Subcutaneous abdominal adipose tissue (tissue), 5 donors: ENCODE measurements around the gene BANF2.
"Not testable (repeated sequence)": the region's sequence is repeated elsewhere in the genome, so short reads cannot be mapped to it uniquely, and the experiment has no call there.

ENCODE experiments used
- H3K27ac ChIP-seq: one replicate; pipeline ENCODE4 v1.7.0; 2013; ENCODE audit warnings: low read depth, mild to moderate bottlenecking, inconsistent platforms, low read length, moderate library complexity
- H3K27me3 ChIP-seq, 5 donors: one replicate each; pipeline ENCODE4 v1.7.0; 2013; ENCODE audit warnings: low read length in 5 of 5, inconsistent platforms in 1 of 5; ENCODE audit not compliant: control insufficient read depth in 5 of 5, insufficient read depth in 4 of 5
- H3K36me3 ChIP-seq, 5 donors: one replicate each; pipeline ENCODE4 v1.7.0; 2013; ENCODE audit warnings: low read length in 5 of 5; ENCODE audit not compliant: control insufficient read depth in 5 of 5, insufficient read depth in 5 of 5
- H3K4me1 ChIP-seq, 5 donors: one replicate each; pipeline ENCODE4 v1.7.0; 2013; ENCODE audit warnings: low read length in 5 of 5, mild to moderate bottlenecking in 3 of 5, moderate library complexity in 1 of 5; ENCODE audit not compliant: control insufficient read depth in 5 of 5, insufficient read depth in 5 of 5
- H3K4me3 ChIP-seq, 5 donors: one replicate each; pipeline ENCODE4 v1.7.0; 2013; ENCODE audit warnings: low read length in 5 of 5, low read depth in 1 of 5
- H3K9ac ChIP-seq, 5 donors: one replicate each; pipeline ENCODE4 v1.7.0; 2013; ENCODE audit warnings: low read length in 5 of 5, mild to moderate bottlenecking in 4 of 5, moderate library complexity in 3 of 5
- H3K9me3 ChIP-seq, 5 donors: one replicate each; pipeline ENCODE4 v1.7.0; 2013; ENCODE audit warnings: low read length in 5 of 5; ENCODE audit not compliant: control insufficient read depth in 5 of 5
- donor health status: healthy.
- donor health status: healthy.
- donor health status: healthy.
- donor health status: healthy.
- donor health status: healthy.

The BANF2 gene

DNA sequence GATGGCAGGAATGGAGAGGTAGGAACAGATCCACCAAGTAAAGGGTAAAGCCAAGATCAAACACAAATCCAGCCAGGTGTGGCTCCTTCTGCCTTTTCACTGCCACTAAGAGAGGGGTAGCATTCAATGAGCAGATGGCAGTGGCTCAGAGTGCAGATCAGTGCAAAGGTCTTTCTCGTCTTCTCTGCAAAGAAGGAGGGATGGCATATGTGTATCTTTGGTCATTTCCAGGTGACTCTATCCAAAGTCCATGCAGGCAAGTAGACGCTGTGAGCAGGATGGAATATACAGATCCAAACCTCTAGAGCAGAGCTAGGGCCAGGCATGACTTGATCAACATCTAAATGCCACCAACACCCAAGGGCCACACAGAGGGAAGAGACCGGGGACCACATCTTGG lies 6.9 kb downstream of the BANF2 start:
- H3K4me3 ChIP-seq = no peak overlapping the region

DNA sequence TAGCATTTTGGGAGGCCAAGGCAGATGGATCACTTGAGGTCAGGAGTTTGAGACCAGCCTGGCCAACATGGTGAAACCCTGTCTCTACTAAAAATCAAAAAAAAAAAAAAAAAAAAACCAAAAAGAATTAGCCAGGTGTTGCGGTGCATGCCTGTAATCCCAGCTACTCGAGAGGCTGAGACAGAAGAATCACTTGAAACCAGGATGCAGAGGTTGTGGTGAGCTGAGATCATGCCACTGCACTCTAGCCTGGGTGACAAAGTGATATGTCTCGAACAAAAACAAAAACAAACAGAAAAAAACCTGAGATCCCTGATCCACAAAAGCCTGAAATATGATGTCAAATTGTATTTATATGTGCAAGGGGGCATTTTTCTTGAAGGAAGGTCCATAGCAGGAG lies 8.2 kb downstream of the BANF2 start:
- H3K27ac ChIP-seq, H3K27me3 ChIP-seq, H3K36me3 ChIP-seq, H3K4me3 ChIP-seq, H3K9ac ChIP-seq, H3K4me1 ChIP-seq, H3K9me3 ChIP-seq: not testable (repeated sequence)

More for the DNA sequence above, 6.9 kb downstream of the BANF2 start:
- H3K9me3 ChIP-seq = no peaks in the 10 kb centered on the region
- H3K9ac ChIP-seq = no peak overlapping the region
- peaks cover 0 to 3% (median 0%) of the 10 kb centered on the region in 5 donors for H3K27me3 ChIP-seq
- no peaks in the 10 kb centered on the region for H3K4me1 ChIP-seq
- no peaks in the 10 kb centered on the region for H3K36me3 ChIP-seq
- no peak overlapping the region for H3K27ac ChIP-seq

DNA sequence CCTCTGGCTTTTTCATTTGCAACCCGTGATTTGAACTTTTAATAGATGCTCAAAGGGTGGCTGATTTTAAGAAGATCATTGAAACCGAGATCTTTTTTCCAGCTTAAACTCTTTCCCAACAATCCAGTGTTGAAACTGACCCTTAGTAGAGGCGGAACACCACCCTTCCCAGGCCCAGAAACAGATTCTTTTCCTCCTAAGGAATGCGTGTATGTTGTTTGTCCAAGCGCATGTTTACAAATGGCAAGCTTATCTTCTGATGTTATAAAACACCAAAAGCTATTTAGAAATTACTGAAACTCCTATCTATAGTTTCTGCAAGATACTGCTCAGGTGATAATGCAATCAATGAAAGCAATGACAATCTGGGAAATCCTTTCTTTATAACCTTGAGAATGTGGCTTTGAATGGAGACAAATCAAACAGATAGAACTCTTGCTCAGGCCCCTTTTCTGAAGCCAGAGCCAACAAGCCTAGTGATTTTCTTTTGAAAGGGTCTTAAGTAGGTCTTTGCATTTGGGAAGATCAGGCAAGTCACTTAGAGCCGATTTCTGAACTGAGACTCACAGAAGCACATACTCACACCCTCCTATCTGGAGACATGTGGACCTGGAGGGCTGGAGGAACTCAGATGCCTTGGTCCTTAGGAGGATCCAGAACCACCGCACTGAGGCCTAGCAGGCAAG lies 9.1 kb downstream of the BANF2 start:
- Histone ChIP-seq H3K27ac (no peak overlapping the region), H3K4me3 (no peak overlapping the region), H3K36me3 (no peaks in the 10 kb centered on the region), H3K27me3 (peaks cover 0 to 3% (median 0%) of the 10 kb centered on the region in 5 donors), H3K9ac (no peak overlapping the region), H3K9me3 (no peaks in the 10 kb centered on the region), H3K4me1 (no peaks in the 10 kb centered on the region)

DNA sequence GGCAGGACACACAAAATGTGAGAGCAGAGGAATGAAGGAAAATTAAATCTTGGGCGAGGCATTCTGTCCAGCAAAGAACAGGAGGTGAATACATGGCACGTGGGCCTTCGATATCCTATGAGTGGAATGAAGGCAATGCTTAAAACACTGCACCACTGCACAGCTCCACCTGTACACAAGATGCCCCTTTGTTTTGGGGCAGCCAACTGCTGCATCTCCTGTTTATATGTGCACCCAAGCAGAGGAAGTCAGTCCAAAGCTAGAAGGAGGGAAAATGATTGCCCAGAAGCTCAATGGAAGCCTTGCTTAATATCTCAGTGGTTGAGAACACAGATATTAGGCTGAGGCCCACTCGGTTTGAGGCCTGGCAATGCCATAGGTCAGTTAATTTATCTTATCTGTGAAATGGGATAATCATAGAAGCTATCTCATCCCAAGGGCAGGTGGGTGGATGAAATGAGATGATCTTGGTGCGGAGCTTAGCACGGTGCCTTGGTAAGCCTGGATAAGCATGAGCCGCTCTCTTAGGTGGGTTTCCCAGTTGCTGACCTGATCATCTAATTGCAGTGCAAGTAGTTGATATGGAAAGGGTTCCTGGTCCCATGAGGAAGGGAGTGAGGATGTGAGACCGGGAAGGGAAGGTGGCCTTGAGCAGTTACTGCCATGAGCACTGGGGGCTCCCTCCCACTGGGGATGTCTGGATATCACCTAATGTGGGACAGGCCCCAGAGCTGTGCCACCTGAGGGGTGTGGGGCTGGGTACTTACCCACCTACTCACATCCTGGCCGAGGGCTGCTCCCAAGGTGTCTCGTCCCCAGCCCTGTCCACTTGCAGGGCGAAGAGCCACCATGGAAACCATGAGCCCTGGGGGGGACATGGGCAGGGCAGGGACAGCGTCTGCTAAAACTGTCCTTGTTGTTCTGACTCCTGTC lies 9.9 kb downstream of the BANF2 start:
- H3K9me3 ChIP-seq = no peaks in the 10 kb centered on the region
- H3K4me3 ChIP-seq = no peak overlapping the region
- no peaks in the 10 kb centered on the region for H3K36me3 ChIP-seq
- H3K27ac ChIP-seq = no peak overlapping the region
- peaks cover 0 to 3% (median 0%) of the 10 kb centered on the region in 5 donors for H3K27me3 ChIP-seq
- no peaks in the 10 kb centered on the region for H3K4me1 ChIP-seq
- no peak overlapping the region for H3K9ac ChIP-seq

DNA sequence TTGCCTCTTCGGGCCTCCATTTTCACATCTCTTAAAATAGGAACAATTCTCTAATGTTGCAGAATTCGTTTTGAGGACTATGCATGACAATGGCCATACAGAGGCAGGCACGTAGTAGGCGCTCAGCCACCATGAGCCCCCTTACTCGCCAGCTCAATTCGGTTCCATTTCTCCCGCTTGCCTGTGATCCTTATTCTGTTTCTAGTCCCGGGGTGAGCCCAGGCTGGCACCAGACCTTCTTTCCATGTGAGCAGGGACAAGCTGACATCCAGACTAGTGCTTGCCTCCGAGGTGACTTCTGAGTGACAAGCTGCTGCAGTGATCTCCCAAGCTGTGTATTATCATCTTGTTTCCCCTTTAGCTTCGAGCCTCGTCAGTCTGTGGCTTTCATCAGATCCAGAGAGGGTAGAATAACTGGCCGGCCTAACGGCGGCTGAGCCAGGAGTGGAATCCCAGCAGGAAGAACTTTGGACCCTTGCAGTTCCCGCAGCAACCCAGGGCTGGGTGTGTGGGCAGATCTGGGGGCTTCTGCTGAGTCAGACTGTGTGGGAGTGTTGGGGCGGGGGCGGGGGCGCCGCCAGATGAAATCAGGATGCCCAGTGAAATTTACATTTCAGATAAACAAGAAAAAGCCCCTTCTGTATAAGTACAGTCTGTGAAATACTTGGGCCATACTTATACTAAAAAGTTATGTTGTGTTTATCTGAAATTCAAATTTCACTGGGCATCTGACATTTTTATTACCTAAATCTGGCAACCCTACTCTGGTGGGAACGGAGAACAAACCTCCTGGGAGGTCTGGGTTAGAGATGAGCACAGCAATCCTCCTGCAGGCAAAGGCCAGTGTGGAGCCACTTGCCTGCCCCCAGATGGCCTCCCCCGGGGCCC lies 10.9 kb downstream of the BANF2 start:
- H3K4me3 ChIP-seq = no peak overlapping the region
- no peaks in the 10 kb centered on the region for H3K9me3 ChIP-seq
- peaks cover 0 to 3% (median 0%) of the 10 kb centered on the region in 5 donors for H3K27me3 ChIP-seq
- H3K9ac ChIP-seq = no peak overlapping the region
- H3K27ac ChIP-seq = no peak overlapping the region
- H3K36me3 ChIP-seq = no peaks in the 10 kb centered on the region
- H3K4me1 ChIP-seq = no peaks in the 10 kb centered on the region

DNA sequence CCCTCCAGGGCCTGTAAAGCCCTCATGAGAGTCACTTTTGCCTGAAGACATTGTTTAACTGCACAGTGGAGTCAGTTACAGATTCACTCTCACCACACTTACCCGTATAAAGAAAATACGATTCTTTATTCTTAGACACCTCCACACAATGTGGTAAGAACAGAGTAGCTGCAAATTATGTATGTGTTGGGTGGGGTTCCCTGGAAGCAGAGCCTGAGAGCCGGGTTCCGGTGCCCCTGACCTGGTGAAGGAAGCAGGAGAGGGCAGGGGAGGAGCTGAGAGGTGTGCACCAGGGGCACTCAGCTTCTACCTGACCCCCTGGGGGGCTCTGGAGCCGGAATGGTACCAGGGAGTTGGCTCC lies 11.5 kb downstream of the BANF2 start:
- no peaks in the 10 kb centered on the region for H3K4me1 ChIP-seq
- no peak overlapping the region for H3K9ac ChIP-seq
- no peaks in the 10 kb centered on the region for H3K9me3 ChIP-seq
- H3K27me3 ChIP-seq = peaks cover 0 to 3% (median 0%) of the 10 kb centered on the region in 5 donors
- H3K36me3 ChIP-seq = no peaks in the 10 kb centered on the region
- H3K27ac ChIP-seq = no peak overlapping the region
- no peak overlapping the region for H3K4me3 ChIP-seq

DNA sequence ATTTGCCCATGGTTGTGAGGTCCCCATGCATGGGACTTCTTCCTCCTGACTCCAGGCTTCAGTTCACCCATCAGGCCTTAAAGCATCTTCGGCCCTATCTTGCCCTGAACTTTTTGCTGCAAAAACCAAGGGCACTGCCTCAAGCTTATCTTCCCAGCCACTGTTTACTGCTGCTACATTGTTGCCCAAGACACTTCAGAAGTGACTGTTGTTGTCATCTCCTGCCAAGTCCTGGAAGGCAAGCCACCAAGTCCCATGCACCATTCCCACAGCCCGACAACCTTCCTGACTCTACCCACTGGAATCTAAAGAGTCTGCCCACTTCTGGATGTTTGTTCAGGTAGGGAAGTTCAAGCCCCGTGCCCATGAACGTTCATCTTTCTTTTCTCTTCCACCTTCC lies 12.4 kb downstream of the BANF2 start:
- H3K9me3 ChIP-seq = no peaks in the 10 kb centered on the region
- no peak overlapping the region for H3K4me3 ChIP-seq
- no peak overlapping the region for H3K27ac ChIP-seq
- H3K27me3 ChIP-seq = peaks cover 0 to 3% (median 0%) of the 10 kb centered on the region in 5 donors
- no peak overlapping the region for H3K9ac ChIP-seq
- H3K36me3 ChIP-seq = no peaks in the 10 kb centered on the region
- H3K4me1 ChIP-seq = no peaks in the 10 kb centered on the region

DNA sequence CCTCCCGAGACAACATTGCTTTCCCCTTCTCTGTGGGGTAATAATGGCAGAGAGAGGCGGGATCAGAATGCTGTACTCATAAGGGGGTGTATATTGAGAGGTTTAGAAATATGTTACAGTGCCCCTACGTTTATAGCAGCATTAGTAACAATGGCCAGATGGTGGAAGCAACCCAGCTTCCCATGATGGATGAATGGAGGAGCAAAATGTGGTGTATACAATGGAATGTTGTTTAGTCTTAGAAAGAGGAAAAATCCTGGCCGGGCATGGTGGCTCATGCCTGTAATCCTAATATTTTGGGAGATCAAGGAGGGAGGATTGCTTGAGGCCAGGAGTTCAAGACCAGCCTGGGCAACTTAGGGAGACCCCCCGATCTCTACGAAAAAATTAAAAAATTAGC lies 12.9 kb downstream of the BANF2 start:
- Histone ChIP-seq H3K9me3 (no peaks in the 10 kb centered on the region), H3K27me3 (peaks cover 0 to 3% (median 0%) of the 10 kb centered on the region in 5 donors), H3K36me3 (no peaks in the 10 kb centered on the region), H3K4me1 (no peaks in the 10 kb centered on the region), H3K27ac (no peak overlapping the region), H3K4me3 (no peak overlapping the region), H3K9ac (no peak overlapping the region)

DNA sequence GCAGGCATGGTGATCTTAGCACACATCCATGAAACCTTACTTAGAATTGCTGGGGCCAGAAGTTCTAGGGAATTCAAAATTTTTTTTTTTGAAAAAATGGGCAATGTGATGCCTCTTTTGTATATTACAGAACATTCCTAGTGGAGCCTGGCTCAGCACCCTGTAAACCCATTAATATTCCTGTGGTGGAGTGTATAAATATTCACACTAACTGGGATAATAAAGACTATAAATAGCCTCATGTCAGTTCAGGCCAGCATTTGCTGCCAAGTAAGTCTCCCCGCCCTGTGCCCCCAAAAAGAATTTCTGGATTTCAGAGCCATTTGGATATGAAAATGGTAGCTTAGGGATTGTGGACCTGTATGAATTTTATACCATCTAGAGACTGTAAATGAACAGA lies 14.8 kb downstream of the BANF2 start:
- Histone ChIP-seq H3K27ac (no peak overlapping the region), H3K4me1 (no peaks in the 10 kb centered on the region), H3K9ac (no peak overlapping the region), H3K4me3 (no peak overlapping the region), H3K9me3 (no peaks in the 10 kb centered on the region), H3K27me3 (peaks cover 0 to 3% (median 0%) of the 10 kb centered on the region in 5 donors), H3K36me3 (no peaks in the 10 kb centered on the region)
